ENCODE results near the gene P2RX7.

- TF ChIP-seq CTCF (IDR thresholded peaks at IDR 0.05) (peak; percentile 58 to 81 (median 67)), EP300 (IDR thresholded peaks at IDR 0.05) (no peak), POLR2A (IDR thresholded peaks at IDR 0.05) (no peak)
These were observed 37.0 kb upstream of the P2RX7 start for GRCh38 chr12:121095544-121096198.

Measured in ovary (tissue), 3 donors.